IMR-90 (cell line): ENCODE results near the gene PF4V1. TPM values are rescaled to one million over a fixed set of nuclear protein-coding genes. Genes with fewer than 3 reads are reported as not detected.

Source experiments
- ATAC-seq: fragments of 200-7000 bp; cut with Tn5 transposase; 2 replicates; pipeline ENCODE4 v1.9.1; 2020; ENCODE audit warnings: low read depth, mild to moderate bottlenecking, moderate library complexity
- BruUV-seq: library from RNA; stranded (reverse); fragments of 400-500 nt; replicated peaks from 2 replicates; lab custom pipeline; 2021; lab: Mats Ljungman, UMichigan
- CTCF ChIA-PET: fragments of 300-600 bp; formaldehyde crosslinking; extraction: SDS; loops from one replicate; lab custom pipeline; 2021; ENCODE audit warnings: antibody characterized with exemption; lab: Yijun Ruan, JAX
- POLR2A ChIA-PET: fragments of 300-600 bp; sonication (Branson Sonifier 250); formaldehyde crosslinking; loops from one replicate; lab custom pipeline; 2022; ENCODE audit warnings: antibody characterized with exemption; ENCODE audit not compliant: unreplicated experiment; lab: Charles Lee
- DNase-seq: peaks from one replicate; pipeline ENCODE4 v3.0.0; 2013
- H2AFZ ChIP-seq: replicated peaks from 2 replicates; pipeline ENCODE3; 2013; ENCODE audit warnings: low read length, mild to moderate bottlenecking; ENCODE audit not compliant: poor library complexity
- H2AK5ac ChIP-seq: 2 replicates; pipeline ENCODE4 v1.6.1; 2013; ENCODE audit warnings: low read depth, low read length, inconsistent platforms
- H2AK9ac ChIP-seq: replicated peaks from 2 replicates; pipeline ENCODE3; 2013; ENCODE audit warnings: mild to moderate bottlenecking, low read depth, low read length, moderate library complexity; ENCODE audit not compliant: poor library complexity
- H2BK120ac ChIP-seq: 2 replicates; pipeline ENCODE4 v1.6.1; 2013; ENCODE audit warnings: low read depth, low read length, inconsistent platforms
- H2BK15ac ChIP-seq: 3 replicates; pipeline ENCODE4 v1.6.1; 2013; ENCODE audit warnings: low read depth, low read length, inconsistent platforms
- H2BK20ac ChIP-seq: 2 replicates; pipeline ENCODE4 v1.6.1; 2013; ENCODE audit warnings: low read depth, mild to moderate bottlenecking, inconsistent platforms, low read length, moderate library complexity
- H2BK5ac ChIP-seq: 2 replicates; pipeline ENCODE4 v1.6.1; 2013; ENCODE audit warnings: mild to moderate bottlenecking, low read depth, low read length, inconsistent platforms; ENCODE audit not compliant: poor library complexity, severe bottlenecking
- H3K14ac ChIP-seq: replicated peaks from 2 replicates; pipeline ENCODE4 v1.6.1; 2013; ENCODE audit warnings: low read depth, low read length, inconsistent platforms
- H3K18ac ChIP-seq: 2 replicates; pipeline ENCODE4 v1.6.1; 2013; ENCODE audit warnings: low read depth, low read length, control low read depth
- H3K23ac ChIP-seq: 2 replicates; pipeline ENCODE4 v1.6.1; 2013; ENCODE audit warnings: low read depth, low read length, inconsistent platforms
- H3K27ac ChIP-seq: 2 replicates; pipeline ENCODE4 v1.5.1; 2013; ENCODE audit warnings: mild to moderate bottlenecking, control low read depth, low read length; ENCODE audit not compliant: insufficient read depth
- H3K27me3 ChIP-seq: 2 replicates; pipeline ENCODE4 v1.6.1; 2013; ENCODE audit warnings: low read length; ENCODE audit not compliant: control insufficient read depth, insufficient read depth
- H3K36me3 ChIP-seq: 2 replicates; pipeline ENCODE4 v1.6.1; 2013; ENCODE audit warnings: low read length, mixed read lengths; ENCODE audit not compliant: control insufficient read depth, insufficient read depth
- H3K4ac ChIP-seq: 2 replicates; pipeline ENCODE4 v1.6.1; 2013; ENCODE audit warnings: low read depth, low read length, inconsistent platforms
- H3K4me1 ChIP-seq: 2 replicates; pipeline ENCODE4 v1.6.1; 2013; ENCODE audit warnings: low read length, mixed read lengths; ENCODE audit not compliant: control insufficient read depth, insufficient read depth
- H3K4me2 ChIP-seq: 2 replicates; pipeline ENCODE4 v1.6.1; 2013; ENCODE audit warnings: low read depth, mild to moderate bottlenecking, control low read depth, low read length, moderate library complexity
- H3K4me3 ChIP-seq: 2 replicates; pipeline ENCODE4 v1.5.1; 2013; ENCODE audit warnings: low read depth, mild to moderate bottlenecking, control low read depth, low read length, moderate library complexity; ENCODE audit not compliant: insufficient read depth
- H3K56ac ChIP-seq: 2 replicates; pipeline ENCODE4 v1.6.1; 2013; ENCODE audit warnings: low read length, inconsistent platforms; ENCODE audit not compliant: insufficient read depth; ENCODE audit errors: extremely low read depth
- H3K79me1 ChIP-seq, 2 experiments: 2 replicates each; pipeline ENCODE4 v1.6.1; 2013; ENCODE audit warnings: low read length in 2 of 2, inconsistent platforms in 1 of 2, low read depth in 1 of 2
- H3K9ac ChIP-seq: 2 replicates; pipeline ENCODE4 v1.6.1; 2013; ENCODE audit warnings: low read depth, low read length, control low read depth
- H3K9me1 ChIP-seq: 2 replicates; pipeline ENCODE4 v1.6.1; 2013; ENCODE audit warnings: low read length, inconsistent platforms; ENCODE audit not compliant: insufficient read depth
- H3K9me3 ChIP-seq: 2 replicates; pipeline ENCODE4 v1.6.1; 2013; ENCODE audit warnings: low read length; ENCODE audit not compliant: control insufficient read depth, insufficient read depth
- H4K20me1 ChIP-seq: 2 replicates; pipeline ENCODE4 v1.6.1; 2013; ENCODE audit warnings: low read length, inconsistent platforms; ENCODE audit not compliant: insufficient read depth
- H4K5ac ChIP-seq: 2 replicates; pipeline ENCODE4 v1.6.1; 2013; ENCODE audit warnings: mild to moderate bottlenecking, low read depth, low read length, control low read depth
- H4K8ac ChIP-seq, 2 experiments: 2 replicates each; pipeline ENCODE4 v1.6.1; 2013; ENCODE audit warnings: low read depth in 2 of 2, low read length in 2 of 2, control low read depth in 1 of 2, inconsistent platforms in 1 of 2
- H4K91ac ChIP-seq: 2 replicates; pipeline ENCODE4 v1.6.1; 2013; ENCODE audit warnings: low read depth, low read length, inconsistent platforms; ENCODE audit not compliant: insufficient read depth
- SMC3 ChIP-seq: fragments of 150-350 bp; IDR thresholded peaks from 2 replicates; pipeline ENCODE4 v1.6.1; 2016; ENCODE audit warnings: low read depth, mild to moderate bottlenecking, antibody characterized with exemption, low read length, moderate library complexity
- WGBS, 2 experiments: methylation state at CpG; one replicate each; pipeline versions ENCODE4 v1.1.5 to v1.1.7; 2013; ENCODE audit warnings: missing lambda C conversion rate in 2 of 2; ENCODE audit not compliant: insufficient read length in 1 of 2; ENCODE audit errors: extremely low coverage in 2 of 2; 5-methylcytosine and 5-hydroxymethylcytosine counted together
- dilution Hi-C: fragments of 300-500 bp; cut with HindIII; formaldehyde crosslinking; loops from one replicate; pipeline ENCODE4 v1.14.3; 2018; ENCODE audit warnings: low sequenced_read_pairs; ENCODE audit not compliant: unreplicated experiment
- in situ Hi-C: fragments of 300-500 bp; cut with MboI; formaldehyde crosslinking; loops from 3 replicates; pipeline ENCODE4 v1.14.3; 2019; ENCODE audit warnings: low sequenced_read_pairs, inconsistent platforms, mixed read lengths
- intact Hi-C: fragments of 100-400 bp; cut with micrococcal nuclease; formaldehyde crosslinking; loops from 2 replicates; pipeline ENCODE4 v1.10.0; 2022
- polyA plus RNA-seq, 3 experiments: library from polyadenylated mRNA; depleted of rRNA; stranded (reverse); fragments of >200 nt; gene quantifications; 2 replicates each; pipeline ENCODE4 v1.2.3, GENCODE V29; 2012; ENCODE audit warnings: low replicate concordance in 1 of 3
- total RNA-seq: library from RNA; depleted of rRNA; stranded (reverse); fragments of >200 nt; gene quantifications from 2 replicates; pipeline ENCODE4 v1.2.3, GENCODE V29; 2012

The PF4V1 gene
- total and polyA plus RNA-seq, 2 of the 4 experiments (the other 2 are of a cell fraction), result not detected

DNA sequence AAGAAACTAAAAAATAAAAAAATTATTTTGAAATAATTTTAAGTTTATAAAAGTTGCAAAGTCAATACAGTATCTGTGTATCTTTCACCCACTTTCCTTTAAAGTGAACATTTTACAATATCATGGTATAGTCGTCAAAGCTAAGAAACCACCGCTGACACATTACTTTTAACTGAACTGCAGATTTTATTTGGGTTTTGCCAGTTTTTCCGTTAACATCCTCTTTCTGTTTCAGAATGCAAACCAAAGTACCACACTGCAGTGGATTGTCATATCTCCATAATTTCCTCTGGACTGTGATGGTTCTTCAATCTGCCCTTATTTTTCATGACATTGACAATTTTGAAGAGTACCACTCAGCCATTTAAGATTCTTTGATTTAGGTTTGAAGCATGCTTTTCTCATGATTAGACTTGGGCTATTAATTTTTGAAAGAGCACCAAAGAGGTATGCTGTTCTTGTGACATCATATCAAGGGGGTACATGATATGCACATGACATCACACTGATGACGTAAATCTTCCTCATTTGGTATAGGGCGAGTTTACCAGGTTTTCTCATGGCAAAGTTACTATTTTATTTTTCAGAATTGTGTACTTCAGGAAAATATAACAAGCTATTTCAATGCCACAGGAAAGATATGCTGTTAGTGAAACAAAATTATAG, 12.5 kb downstream of the PF4V1 start:
- ChIA-PET POLR2A (no interaction called here), CTCF (no interaction called here)
- no peak overlapping the region for H4K8ac ChIP-seq
- no peak overlapping the region for H3K14ac ChIP-seq
- H3K23ac ChIP-seq, result no peak overlapping the region
- no peaks in the 10 kb centered on the region for H3K79me1 ChIP-seq
- TF ChIP-seq SMC3, result no peak
- H2BK20ac ChIP-seq, result no peak overlapping the region
- no peak overlapping the region for H4K91ac ChIP-seq
- no peak overlapping the region for H2BK5ac ChIP-seq
- no peak overlapping the region for H2AK9ac ChIP-seq
- H3K56ac ChIP-seq, result no peak overlapping the region
- H3K36me3 ChIP-seq, result no peaks in the 10 kb centered on the region
- no peak overlapping the region for H2BK120ac ChIP-seq
- H3K4ac ChIP-seq, result no peak overlapping the region
- H3K4me2 ChIP-seq, result no peak overlapping the region
- intact Hi-C loops, result loop anchor here (10.0 kb wide), 2 partner anchors 169 to 269 kb away; partner anchors contain the start of gene CXCL3
- no peak overlapping the region for H3K9ac ChIP-seq
- no peak overlapping the region for H4K5ac ChIP-seq
- no TSS peak for BruUV-seq
- H3K4me3 ChIP-seq, result no peak overlapping the region
- no peak overlapping the region for H2BK15ac ChIP-seq
- 100% methylated on average over 1 of the region's 5 CpGs; no CpG with 5 or more reads in 1 of the 2 experiments for WGBS, 2 experiments
- dilution Hi-C loops, result no loop called here
- H3K27ac ChIP-seq, result no peak overlapping the region
- DNase-seq, result no peak
- peaks cover 39% of the 10 kb centered on the region for H3K27me3 ChIP-seq
- H2AK5ac ChIP-seq, result no peak overlapping the region
- ATAC-seq, result no peak
- no peak overlapping the region for H2AFZ ChIP-seq
- H3K4me1 ChIP-seq, result peaks cover 10% of the 10 kb centered on the region
- H3K9me3 ChIP-seq, result no peaks in the 10 kb centered on the region
- H4K20me1 ChIP-seq, result no peaks in the 10 kb centered on the region
- in situ Hi-C loops, result no loop called here
- peaks cover 2% of the 10 kb centered on the region for H3K9me1 ChIP-seq
- no peak overlapping the region for H3K18ac ChIP-seq
